ENCODE measurements around the gene VCAN.

VCAN gene

GRCh38 chr5:83531661-83532060 is 60.1 kb downstream of the VCAN start:
- DNase-seq (ENCODE audit: low read depth in 2 of 2), result no peak

- DNase-seq (ENCODE audit: low read depth in 2 of 2), result no peak
These were observed 67.4 kb downstream of the VCAN start for GRCh38 chr5:83538786-83539462.

- no peak for DNase-seq (ENCODE audit: low read depth in 2 of 2)
These were observed 67.9 kb downstream of the VCAN start for GRCh38 chr5:83539463-83539790.

- DNase-seq (ENCODE audit: low read depth in 2 of 2), result no peak
These were observed 68.6 kb downstream of the VCAN start for GRCh38 chr5:83540105-83540504.

GRCh38 chr5:83540783-83541182 is 69.2 kb downstream of the VCAN start:
- DNase-seq (ENCODE audit: low read depth in 2 of 2), result no peak

- no peak for DNase-seq (ENCODE audit: low read depth in 2 of 2)
These were observed 71.3 kb downstream of the VCAN start for GRCh38 chr5:83542839-83543238.

- DNase-seq (ENCODE audit: low read depth in 2 of 2), result no peak
These were observed 72.4 kb downstream of the VCAN start for GRCh38 chr5:83543898-83544297.

- DNase-seq (ENCODE audit: low read depth in 2 of 2), result no peak
These were observed 75.6 kb downstream of the VCAN start for GRCh38 chr5:83547161-83547560.

GRCh38 chr5:83547889-83548288 is 76.3 kb downstream of the VCAN start:
- DNase-seq (ENCODE audit: low read depth in 2 of 2), result no peak

- DNase-seq (ENCODE audit: low read depth in 2 of 2), result no peak
These were observed 77.0 kb downstream of the VCAN start for GRCh38 chr5:83548581-83548980.

- no peak for DNase-seq (ENCODE audit: low read depth in 2 of 2)
These were observed 77.5 kb downstream of the VCAN start for GRCh38 chr5:83549076-83549475.

GRCh38 chr5:83549674-83550073 is 78.1 kb downstream of the VCAN start:
- DNase-seq (ENCODE audit: low read depth in 2 of 2), result no peak

- DNase-seq (ENCODE audit: low read depth in 2 of 2), result no peak
These were observed 80.3 kb downstream of the VCAN start for GRCh38 chr5:83551821-83552220.

- DNase-seq (ENCODE audit: low read depth in 2 of 2), result no peak
These were observed 80.7 kb downstream of the VCAN start for GRCh38 chr5:83552275-83552674.

- no peak for DNase-seq (ENCODE audit: low read depth in 2 of 2)
These were observed 81.5 kb downstream of the VCAN start for GRCh38 chr5:83553000-83553486.

GRCh38 chr5:83554133-83554532 is 82.6 kb downstream of the VCAN start:
- no peak for DNase-seq (ENCODE audit: low read depth in 2 of 2)

- DNase-seq (ENCODE audit: low read depth in 2 of 2), result no peak
These were observed 83.1 kb downstream of the VCAN start for GRCh38 chr5:83554686-83555085.

GRCh38 chr5:83555263-83555662 is 83.7 kb downstream of the VCAN start:
- no peak for DNase-seq (ENCODE audit: low read depth in 2 of 2)

- no peak for DNase-seq (ENCODE audit: low read depth in 2 of 2)
These were observed 84.6 kb downstream of the VCAN start for GRCh38 chr5:83556190-83556589.

GRCh38 chr5:83559118-83559785 is 87.7 kb downstream of the VCAN start:
- DNase-seq (ENCODE audit: low read depth in 2 of 2), result no peak

- DNase-seq (ENCODE audit: low read depth in 2 of 2), result no peak
These were observed 90.6 kb downstream of the VCAN start for GRCh38 chr5:83562071-83562606.

GRCh38 chr5:83562791-83563557 is 91.4 kb downstream of the VCAN start:
- DNase-seq (ENCODE audit: low read depth in 2 of 2), result no peak

- no peak for DNase-seq (ENCODE audit: low read depth in 2 of 2)
These were observed 92.1 kb downstream of the VCAN start for GRCh38 chr5:83563631-83564030.
